ENCODE measurements around the gene ACOT13.

ACOT13 gene

DNA sequence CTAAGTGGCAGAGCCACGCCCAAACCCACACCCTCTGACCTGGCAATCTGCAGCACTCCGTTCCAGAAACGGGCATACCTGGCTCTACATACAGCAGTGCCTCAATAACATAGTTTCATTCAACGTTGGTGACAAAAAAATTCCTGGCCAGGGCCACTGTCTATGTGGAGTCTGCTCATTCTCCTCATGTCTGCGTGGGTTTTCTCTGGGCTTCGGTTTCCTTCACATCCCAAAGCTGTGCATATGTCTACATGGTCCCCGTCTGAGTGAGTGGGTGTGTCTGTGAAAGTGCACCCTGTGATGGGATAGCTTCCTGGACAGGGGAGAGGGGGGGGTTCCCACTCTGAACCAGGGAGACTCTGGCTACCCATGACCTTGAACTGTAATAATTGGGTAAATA lies 23.0 kb upstream of the ACOT13 start:
- TF ChIP-seq POLR2A (IDR thresholded peaks at IDR 0.05; ENCODE audit: extremely low read depth, insufficient read length), result no peak
- TF ChIP-seq, protein P1, sequence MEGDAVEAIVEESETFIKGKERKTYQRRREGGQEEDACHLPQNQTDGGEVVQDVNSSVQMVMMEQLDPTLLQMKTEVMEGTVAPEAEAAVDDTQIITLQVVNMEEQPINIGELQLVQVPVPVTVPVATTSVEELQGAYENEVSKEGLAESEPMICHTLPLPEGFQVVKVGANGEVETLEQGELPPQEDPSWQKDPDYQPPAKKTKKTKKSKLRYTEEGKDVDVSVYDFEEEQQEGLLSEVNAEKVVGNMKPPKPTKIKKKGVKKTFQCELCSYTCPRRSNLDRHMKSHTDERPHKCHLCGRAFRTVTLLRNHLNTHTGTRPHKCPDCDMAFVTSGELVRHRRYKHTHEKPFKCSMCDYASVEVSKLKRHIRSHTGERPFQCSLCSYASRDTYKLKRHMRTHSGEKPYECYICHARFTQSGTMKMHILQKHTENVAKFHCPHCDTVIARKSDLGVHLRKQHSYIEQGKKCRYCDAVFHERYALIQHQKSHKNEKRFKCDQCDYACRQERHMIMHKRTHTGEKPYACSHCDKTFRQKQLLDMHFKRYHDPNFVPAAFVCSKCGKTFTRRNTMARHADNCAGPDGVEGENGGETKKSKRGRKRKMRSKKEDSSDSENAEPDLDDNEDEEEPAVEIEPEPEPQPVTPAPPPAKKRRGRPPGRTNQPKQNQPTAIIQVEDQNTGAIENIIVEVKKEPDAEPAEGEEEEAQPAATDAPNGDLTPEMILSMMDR (IDR thresholded peaks at IDR 0.05; ENCODE audit: low read depth, low read length), result no peak
- TF ChIP-seq MYC (IDR thresholded peaks at IDR 0.05; ENCODE audit: low read depth, low read length), result no peak
- TF ChIP-seq, protein P2, sequence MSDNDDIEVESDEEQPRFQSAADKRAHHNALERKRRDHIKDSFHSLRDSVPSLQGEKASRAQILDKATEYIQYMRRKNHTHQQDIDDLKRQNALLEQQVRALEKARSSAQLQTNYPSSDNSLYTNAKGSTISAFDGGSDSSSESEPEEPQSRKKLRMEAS (IDR thresholded peaks at IDR 0.05; ENCODE audit: low read depth, low read length), result no peak
- DNase-seq (ENCODE audit: low read depth), result no peak

DNA sequence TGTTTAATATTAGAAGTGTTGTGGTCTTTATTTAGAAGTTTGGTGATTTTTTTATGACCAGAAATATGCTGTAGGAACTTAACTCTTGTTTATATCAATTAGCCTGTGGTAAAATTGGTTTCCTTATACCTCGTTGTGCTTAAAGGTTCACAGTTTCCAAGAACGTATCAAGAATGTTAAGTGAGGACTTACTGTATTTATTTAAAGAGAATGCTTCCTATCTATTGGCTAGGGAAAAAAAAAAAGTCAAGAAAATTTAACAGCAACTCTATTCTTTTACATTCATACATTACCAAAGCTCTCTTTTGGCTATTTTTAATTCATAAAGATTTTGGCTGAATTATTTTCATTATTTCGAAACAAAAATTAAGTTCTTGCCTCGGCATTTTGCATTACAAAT lies 22.5 kb upstream of the ACOT13 start:
- no peak overlapping the region for H3K4me3 ChIP-seq (ENCODE audit: low read depth, low read length)
- no peak for TF ChIP-seq MYC (IDR thresholded peaks at IDR 0.05; ENCODE audit: low read depth, low read length)
- TF ChIP-seq, protein P1 (IDR thresholded peaks at IDR 0.05; ENCODE audit: low read depth, low read length), result no peak
- TF ChIP-seq POLR2A (IDR thresholded peaks at IDR 0.05; ENCODE audit: extremely low read depth, insufficient read length), result no peak
- TF ChIP-seq, protein P2 (IDR thresholded peaks at IDR 0.05; ENCODE audit: low read depth, low read length), result no peak
- DNase-seq (ENCODE audit: low read depth), result no peak

More for the DNA sequence above, 23.0 kb upstream of the ACOT13 start:
- no peak overlapping the region for H3K4me3 ChIP-seq (ENCODE audit: low read depth, low read length)

DNA sequence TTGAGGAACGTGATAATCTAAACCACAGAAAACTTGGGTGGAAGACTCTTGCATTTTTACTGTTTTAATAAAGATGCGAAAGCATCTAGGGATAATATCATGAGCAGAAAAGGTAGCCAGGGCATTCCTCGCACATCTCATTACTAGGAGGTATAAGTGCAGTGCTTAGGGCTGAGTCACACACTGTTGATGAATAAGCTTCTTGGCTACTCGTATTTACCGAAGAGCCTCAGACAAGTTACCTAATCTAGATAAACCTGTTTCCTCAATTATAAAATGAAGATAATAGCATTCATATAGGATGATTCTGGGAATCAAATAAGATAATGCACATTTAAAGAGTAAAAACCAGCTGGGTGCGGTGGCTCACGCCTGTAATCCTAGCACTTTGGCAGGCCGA lies 20.1 kb upstream of the ACOT13 start:
- H3K4me3 ChIP-seq (ENCODE audit: low read depth, low read length), result no peak overlapping the region
- DNase-seq (ENCODE audit: low read depth), result no peak
- TF ChIP-seq, protein P1 (IDR thresholded peaks at IDR 0.05; ENCODE audit: low read depth, low read length), result no peak
- TF ChIP-seq POLR2A (IDR thresholded peaks at IDR 0.05; ENCODE audit: extremely low read depth, insufficient read length) (no peak), MYC (IDR thresholded peaks at IDR 0.05; ENCODE audit: low read depth, low read length) (no peak)
- TF ChIP-seq, protein P2 (IDR thresholded peaks at IDR 0.05; ENCODE audit: low read depth, low read length), result no peak

DNA sequence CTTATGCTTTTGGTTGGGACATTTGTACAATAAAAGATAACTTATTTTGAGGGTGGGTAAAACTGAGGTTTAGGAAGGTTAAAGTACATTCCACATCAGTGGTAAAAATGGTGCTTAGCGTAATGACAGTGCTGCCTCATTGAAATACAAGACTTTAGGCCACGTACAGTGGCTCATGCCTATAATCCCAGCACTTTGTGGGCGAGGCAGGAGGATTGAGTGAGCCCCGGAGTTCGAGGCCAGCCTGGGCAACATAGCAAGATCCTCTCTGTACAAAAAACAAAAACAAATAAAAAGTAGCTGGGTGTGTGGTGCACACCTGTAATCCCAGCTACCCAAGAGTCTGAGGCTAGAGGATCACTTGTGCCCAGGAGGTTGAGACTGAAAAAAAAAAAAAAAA lies 18.6 kb upstream of the ACOT13 start:
- no peak overlapping the region for H3K4me3 ChIP-seq (ENCODE audit: low read depth, low read length)
- no peak for DNase-seq (ENCODE audit: low read depth)
- TF ChIP-seq POLR2A (IDR thresholded peaks at IDR 0.05; ENCODE audit: extremely low read depth, insufficient read length) (no peak), MYC (IDR thresholded peaks at IDR 0.05; ENCODE audit: low read depth, low read length) (no peak)
- TF ChIP-seq, protein P1 (IDR thresholded peaks at IDR 0.05; ENCODE audit: low read depth, low read length), result no peak
- TF ChIP-seq, protein P2 (IDR thresholded peaks at IDR 0.05; ENCODE audit: low read depth, low read length), result no peak

DNA sequence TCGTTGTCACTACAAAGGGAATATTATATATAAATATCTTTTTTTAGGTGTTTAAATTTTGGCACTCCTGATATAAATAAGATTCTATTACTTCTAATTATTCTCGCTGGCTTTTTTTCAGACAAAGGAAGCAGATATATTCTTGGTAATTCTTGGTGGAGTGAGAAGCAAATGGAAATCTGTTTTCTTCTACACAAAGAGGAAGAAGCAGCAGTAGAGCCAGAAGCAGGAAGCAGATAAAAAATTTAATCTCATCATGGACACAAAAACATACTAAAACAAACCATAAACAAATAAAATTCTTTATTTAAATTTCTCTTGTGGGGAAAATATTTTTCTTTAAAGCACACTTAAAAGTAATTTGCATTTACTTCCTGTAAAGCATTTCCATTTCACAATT lies 17.2 kb upstream of the ACOT13 start:
- H3K4me3 ChIP-seq (ENCODE audit: low read depth, low read length), result no peak overlapping the region
- DNase-seq (ENCODE audit: low read depth), result no peak
- TF ChIP-seq, protein P2 (IDR thresholded peaks at IDR 0.05; ENCODE audit: low read depth, low read length), result no peak
- TF ChIP-seq, protein P1 (IDR thresholded peaks at IDR 0.05; ENCODE audit: low read depth, low read length), result no peak
- TF ChIP-seq POLR2A (IDR thresholded peaks at IDR 0.05; ENCODE audit: extremely low read depth, insufficient read length) (no peak), MYC (IDR thresholded peaks at IDR 0.05; ENCODE audit: low read depth, low read length) (no peak)

DNA sequence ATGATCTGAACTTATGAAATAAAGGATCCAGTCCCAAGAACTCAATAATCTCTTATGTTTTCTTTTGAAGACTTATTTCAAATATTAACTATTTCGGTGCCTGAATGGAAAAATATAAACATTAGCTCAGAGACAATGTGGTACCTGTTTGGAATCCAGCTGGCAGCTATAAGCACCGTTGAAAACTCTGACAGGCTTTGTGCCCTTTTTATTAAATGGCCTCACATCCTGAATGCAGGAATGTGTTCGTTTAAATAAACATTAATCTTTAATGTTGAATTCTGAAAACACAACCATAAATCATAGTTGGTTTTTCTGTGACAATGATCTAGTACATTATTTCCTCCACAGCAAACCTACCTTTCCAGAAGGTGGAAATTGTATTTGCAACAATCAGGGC lies 16.5 kb upstream of the ACOT13 start:
- TF ChIP-seq, protein P2 (IDR thresholded peaks at IDR 0.05; ENCODE audit: low read depth, low read length), result no peak
- no peak for DNase-seq (ENCODE audit: low read depth)

More for the DNA sequence above, 16.5 kb upstream of the ACOT13 start:
- no peak overlapping the region for H3K4me3 ChIP-seq (ENCODE audit: low read depth, low read length)

All from NB4 (cell line).